Activated CD4-positive, alpha-beta T cell treated with anti-CD3 and anti-CD28 coated beads, Interleukin-10, Interleukin-2, amounts not matched to agents 100 ng/mL and 50 ng/mL, durations not matched to agents 16 hours and 8 hours (primary cell): ENCODE results near the gene ADAMTS6.

Experiments
- DNase-seq: peaks from one replicate; pipeline ENCODE4 v3.0.0-alpha.2; 2020

The ADAMTS6 gene

GRCh38 chr5:65133477-65134110 is 348.1 kb downstream of the ADAMTS6 start:
- DNase-seq = no peak

DNA sequence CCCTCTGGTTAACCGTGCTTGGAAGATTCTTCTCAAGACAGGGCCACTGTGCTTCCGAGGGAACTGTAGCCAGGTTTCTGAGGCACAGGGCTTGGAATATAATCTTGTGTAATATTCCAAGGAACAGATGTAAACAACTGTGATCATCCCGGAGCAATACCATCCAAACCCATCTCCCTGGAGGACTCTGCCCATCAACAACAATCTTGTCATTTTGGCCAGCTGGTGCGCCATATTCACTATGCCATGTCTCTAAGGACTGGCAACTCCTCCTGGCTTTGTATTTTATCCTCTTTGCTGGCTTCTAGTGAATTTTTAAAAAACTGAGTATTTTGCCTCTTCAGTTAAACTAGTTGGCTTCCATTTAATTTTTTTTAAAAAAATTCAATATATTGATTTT is 349.3 kb downstream of the ADAMTS6 start:
- no peak for DNase-seq

- DNase-seq = no peak
Measured at GRCh38 chr5:65128226-65128625, 353.5 kb downstream of the ADAMTS6 start.

- DNase-seq = no peak
Measured at GRCh38 chr5:65127161-65127901, 354.4 kb downstream of the ADAMTS6 start.

GRCh38 chr5:65126542-65127069 is 355.1 kb downstream of the ADAMTS6 start:
- DNase-seq = no peak

GRCh38 chr5:65125591-65126541 is 355.9 kb downstream of the ADAMTS6 start:
- no peak for DNase-seq

DNA sequence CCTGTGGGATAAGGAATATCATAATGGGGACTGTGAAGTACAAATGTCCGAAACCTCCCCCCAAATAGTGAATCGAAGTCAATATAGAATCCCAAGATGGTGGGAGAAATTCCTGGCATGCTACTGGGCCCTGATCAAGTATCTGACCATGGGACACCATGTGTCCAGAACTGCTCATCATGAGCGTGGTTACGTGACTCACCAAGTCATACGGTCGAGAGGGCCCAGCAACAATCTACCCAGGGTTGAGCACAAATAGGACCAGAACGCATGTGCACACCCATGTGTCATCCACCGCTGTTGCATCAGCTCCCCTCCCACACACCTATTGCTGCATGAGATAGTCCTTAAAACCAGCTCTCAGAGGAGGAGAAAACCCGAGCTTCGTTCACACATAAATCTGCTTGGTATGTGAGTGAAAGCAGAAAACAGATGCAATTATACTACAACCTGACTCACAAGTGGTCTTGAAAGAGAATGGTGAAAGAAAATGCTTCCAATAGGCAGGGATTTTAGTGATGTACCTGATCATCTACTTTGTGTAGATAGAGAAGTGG is 359.8 kb downstream of the ADAMTS6 start:
- no peak for DNase-seq

DNA sequence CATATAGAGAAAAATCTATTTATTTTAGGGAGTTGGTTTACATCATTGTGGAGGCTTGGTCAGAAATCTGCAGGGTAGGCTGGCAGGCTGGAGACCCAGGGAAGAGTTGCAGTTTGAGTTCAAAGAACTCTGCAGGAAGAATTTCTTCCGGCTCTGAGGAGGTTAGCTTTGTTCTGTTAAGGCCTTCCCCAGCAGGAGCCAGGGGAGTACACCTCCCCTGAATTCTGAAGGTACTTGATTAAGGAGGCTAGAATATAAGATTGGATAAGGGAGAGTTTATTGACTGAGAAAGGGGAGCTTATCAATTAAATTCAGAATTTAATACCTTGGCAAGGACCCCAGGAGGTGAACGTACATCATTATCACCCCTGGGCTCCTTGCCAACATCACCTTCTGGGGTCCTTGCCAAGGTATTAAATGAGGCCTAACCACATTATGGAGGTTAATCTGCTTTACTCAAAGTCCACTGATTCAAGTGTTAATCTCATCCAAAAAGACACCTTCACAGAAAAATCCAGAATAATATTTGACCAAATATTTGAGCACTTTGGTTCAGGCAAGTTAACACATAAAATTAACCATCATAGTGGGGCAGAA is 361.3 kb downstream of the ADAMTS6 start:
- DNase-seq = no peak

GRCh38 chr5:65117525-65117924 is 364.2 kb downstream of the ADAMTS6 start:
- no peak for DNase-seq

DNA sequence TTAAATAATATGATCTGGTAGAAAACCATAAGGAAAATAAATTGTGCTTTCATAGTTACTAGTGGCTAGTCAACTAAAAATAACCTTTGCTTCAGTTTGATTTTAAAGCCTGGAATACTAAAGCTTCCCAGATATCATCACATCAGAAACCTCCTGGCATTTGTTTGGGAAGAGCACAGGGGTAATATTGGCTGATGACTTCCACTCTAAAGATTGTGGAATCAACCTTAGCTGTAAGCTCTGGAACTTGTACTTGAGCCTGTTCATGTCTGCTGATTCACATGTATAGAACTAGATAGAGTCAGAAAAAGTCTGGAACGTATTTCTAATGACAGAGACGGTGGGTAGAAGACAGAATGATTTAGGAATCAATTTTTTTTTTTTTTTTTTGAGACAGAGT is 367.9 kb downstream of the ADAMTS6 start:
- DNase-seq = no peak

DNA sequence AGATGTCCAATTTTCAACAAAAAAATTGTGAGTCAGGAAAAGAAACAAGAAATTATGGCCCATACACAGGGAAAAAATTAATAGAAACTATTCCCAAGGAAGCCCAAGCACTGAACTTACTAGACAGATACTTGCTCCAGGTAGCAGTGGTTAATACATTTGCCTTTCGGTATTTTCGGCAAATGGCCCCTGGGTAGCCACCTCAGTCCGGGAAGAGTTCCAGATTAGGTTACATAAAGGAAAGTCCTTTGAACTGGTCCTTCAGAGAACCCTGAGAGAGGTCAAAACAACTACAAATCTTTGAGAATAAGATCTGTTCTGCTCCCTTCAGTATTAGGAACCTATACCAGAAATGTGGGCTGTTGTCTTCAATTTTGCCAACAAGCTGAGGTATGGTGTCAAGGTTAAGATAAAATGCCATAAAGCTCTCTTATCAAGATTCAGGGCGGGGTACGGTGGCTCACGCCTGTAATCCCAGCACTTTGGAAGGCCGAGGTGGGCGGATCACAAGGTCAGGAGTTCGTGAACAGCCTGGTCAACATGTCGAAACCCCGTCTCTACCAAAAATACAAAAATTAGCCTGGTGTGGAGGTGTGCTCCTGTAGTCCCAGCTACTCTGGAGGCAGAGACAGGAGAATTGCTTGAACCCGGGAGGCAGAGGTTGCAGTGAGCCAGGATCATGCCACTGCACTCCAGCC is 369.6 kb downstream of the ADAMTS6 start:
- no peak for DNase-seq

GRCh38 chr5:65108786-65109743 is 372.7 kb downstream of the ADAMTS6 start:
- no peak for DNase-seq

DNA sequence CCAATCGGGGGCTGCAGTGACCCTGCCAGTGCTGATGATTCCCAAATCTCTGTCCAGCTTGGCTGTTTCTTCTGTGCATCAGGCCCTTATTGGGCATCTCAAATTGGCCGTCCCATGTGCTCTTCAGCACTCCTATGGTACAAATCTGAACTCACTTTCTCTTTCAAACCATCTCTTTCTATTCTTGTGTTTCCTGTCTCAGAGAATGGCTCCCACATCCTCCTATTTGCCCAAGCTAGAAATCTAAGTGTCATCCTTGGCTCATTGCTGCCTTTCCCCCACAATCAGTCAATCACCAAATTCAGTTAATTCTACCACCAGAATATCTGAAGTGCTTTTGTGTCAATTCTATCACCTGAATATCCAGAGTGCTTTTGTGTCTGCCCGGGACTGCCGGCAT is 376.4 kb downstream of the ADAMTS6 start:
- peak; percentile 16 for DNase-seq

GRCh38 chr5:65104831-65105230 is 376.9 kb downstream of the ADAMTS6 start:
- DNase-seq = no peak

DNA sequence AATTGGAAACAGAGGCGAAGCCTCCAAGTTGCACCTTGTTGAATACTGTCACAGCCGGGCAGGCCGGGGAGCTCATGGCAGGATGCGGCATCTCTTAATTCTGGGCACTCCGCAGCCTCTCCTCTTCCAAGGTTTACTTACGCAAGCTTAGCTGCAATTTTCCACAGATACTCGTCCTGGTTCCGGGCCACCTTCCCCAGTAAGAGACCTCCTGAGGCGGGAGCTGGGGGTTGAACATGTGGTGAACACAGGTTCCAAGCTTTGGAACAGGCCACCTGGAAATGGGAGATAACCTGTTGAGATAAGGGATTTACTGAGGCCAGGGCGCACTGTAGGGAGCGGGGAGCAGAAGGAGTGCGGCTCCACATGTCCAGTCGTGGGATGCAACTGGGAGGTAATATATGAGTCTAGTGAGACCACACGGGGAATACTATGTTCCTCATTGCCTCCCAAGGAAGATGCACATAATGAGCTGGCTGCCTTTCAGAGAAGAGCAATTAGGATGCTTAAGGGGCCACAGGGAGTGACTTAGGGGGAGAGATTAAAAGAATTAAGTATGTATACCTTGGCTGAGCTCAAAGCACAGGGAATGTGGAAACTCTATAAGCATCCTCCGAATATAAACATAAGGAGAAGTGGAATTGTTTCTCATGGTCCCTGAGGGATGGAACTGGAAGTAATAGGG is 377.8 kb downstream of the ADAMTS6 start:
- no peak for DNase-seq

DNA sequence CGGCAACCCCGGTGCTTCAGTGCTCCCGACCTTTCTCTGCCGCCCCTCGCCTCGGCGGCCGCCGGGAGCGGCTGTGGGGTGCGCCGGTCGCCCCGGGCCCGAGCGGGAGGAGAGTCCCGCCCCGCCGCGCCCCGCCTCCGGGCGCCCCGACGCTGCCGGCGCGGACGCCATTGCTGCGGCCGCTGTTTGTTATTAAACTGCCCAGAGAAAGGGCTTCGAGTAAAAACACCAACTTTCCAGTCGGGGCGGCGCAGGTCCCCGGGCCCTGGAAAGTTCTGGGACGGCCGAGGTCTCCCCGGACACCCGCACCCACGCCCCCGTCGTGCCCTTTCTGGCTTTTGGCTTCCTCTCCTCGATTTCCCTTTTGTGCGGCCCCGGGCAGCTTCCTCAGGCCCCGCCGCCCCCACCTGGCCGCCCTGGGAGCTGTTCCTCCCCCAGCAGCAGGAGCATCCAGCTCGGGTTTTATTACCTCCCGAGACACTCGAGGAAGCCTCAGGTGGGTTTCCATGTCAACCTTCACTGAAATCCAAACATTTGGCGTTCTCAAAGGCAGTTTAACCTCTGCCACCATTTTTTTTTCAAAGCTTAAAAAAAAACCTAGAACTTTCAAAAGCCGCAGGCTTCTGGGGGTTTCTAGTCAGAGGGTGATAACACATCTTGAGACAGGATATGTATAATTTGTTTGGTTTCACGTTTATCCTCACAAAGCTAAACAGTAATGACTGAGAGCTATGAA is 378.6 kb downstream of the ADAMTS6 start:
- peak; percentile 54 for DNase-seq

DNA sequence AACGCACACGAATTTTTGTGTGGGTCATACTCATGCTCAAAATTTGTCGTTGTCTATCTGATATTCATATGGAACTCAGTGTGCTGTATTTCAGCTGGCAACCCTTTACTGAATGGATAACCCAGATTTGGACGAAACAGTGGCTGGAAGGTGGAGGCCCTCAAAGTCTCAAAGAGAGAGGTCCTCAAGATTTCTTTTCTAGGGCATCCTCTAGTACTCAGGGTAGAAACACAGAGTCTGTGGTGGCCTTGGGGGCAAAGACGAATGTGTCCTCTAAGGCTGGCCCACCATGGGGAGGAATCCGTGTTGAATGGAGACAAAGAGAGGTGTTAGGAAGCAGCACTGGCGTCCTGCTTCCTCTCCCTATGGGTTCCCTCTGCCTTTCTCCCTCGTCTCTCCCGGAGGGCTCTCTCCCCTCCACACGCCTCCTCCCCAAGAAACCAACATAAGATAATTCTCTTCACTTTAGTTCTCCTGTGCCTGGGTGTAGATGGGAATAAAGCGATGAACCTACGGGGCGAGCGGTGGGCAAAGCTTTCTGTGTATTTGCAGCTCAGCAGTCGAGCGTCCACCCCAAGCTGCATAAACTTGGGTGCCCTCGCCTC is 379.2 kb downstream of the ADAMTS6 start:
- no peak for DNase-seq

GRCh38 chr5:65101632-65102100 is 380.1 kb downstream of the ADAMTS6 start:
- no peak for DNase-seq
